ENCODE measurements around the gene RADIL.
A peak's percentile ranks its signal among the peaks of the same experiment; 100 is the strongest.
"Not testable (repeated sequence)": the region's sequence is repeated elsewhere in the genome, so short reads cannot be mapped to it uniquely, and the experiment has no call there.

RADIL gene

GRCh38 chr7:4815609-4816418 lies 67.7 kb downstream of the RADIL start:
- peaks cover 4% of the 10 kb centered on the region for H3K9me3 Mint-ChIP-seq
- no peak overlapping the region for H3K4me3 Mint-ChIP-seq
- peaks cover 5% of the 10 kb centered on the region for H3K36me3 Mint-ChIP-seq
- H3K4me1 Mint-ChIP-seq = no peaks in the 10 kb centered on the region
- DNase-seq (ENCODE audit: low spot score in 2 of 2) (no peak), ATAC-seq (no peak)
- no peak overlapping the region for H3K27ac Mint-ChIP-seq

GRCh38 chr7:4815121-4815520 lies 68.4 kb downstream of the RADIL start:
- ATAC-seq (no peak), DNase-seq (ENCODE audit: low spot score in 2 of 2) (no peak)
- Mint-ChIP-seq H3K27ac (no peak overlapping the region), H3K4me1 (no peaks in the 10 kb centered on the region), H3K9me3 (peaks cover 4% of the 10 kb centered on the region), H3K36me3 (peaks cover 5% of the 10 kb centered on the region), H3K4me3 (no peak overlapping the region)

GRCh38 chr7:4814433-4814832 lies 69.1 kb downstream of the RADIL start:
- Mint-ChIP-seq H3K9me3 (peaks cover 4% of the 10 kb centered on the region), H3K36me3 (peaks cover 5% of the 10 kb centered on the region), H3K4me3 (no peak overlapping the region), H3K4me1 (peaks cover 3% of the 10 kb centered on the region), H3K27ac (no peak overlapping the region)
- DNase-seq (ENCODE audit: low spot score in 2 of 2) (no peak), ATAC-seq (peak; percentile 44)

- Mint-ChIP-seq H3K4me1 (peaks cover 13% of the 10 kb centered on the region), H3K36me3 (peaks cover 5% of the 10 kb centered on the region), H3K27ac (no peak overlapping the region), H3K4me3 (peak overlapping the region; percentile 59), H3K9me3 (peaks cover 4% of the 10 kb centered on the region)
- ATAC-seq (no peak), DNase-seq (ENCODE audit: low spot score in 2 of 2) (no peak)
These were observed 73.8 kb downstream of the RADIL start for GRCh38 chr7:4809666-4810065.

DNA sequence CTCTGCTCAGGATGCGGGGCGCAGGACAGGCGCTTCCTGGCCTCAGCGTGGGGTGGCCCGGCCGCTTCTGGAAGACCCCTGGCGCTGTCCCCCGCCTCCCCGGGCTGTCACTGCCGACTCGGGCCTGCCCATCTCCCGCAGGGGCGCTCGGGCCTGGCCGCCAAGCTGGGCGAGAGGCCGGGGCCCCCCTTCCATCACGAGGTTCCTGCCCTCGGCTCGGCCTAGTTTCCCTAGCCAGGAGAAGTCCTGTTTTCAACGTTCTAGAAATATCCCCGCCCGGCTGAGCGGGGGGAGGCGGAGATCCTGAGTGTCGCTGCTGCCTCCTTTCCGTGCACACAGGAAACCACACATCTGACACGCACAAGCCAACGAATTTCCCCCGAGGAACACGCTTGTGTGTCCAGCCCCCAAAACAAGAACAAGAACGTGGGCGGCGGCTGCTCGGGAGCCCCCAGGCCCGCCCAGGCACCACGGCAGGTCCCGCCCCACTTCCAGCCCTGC lies 74.4 kb downstream of the RADIL start:
- Mint-ChIP-seq H3K4me3 (peak overlapping the region; percentile 59), H3K4me1 (peaks cover 13% of the 10 kb centered on the region), H3K27ac (no peak overlapping the region), H3K9me3 (peaks cover 4% of the 10 kb centered on the region), H3K36me3 (peaks cover 5% of the 10 kb centered on the region)
- ATAC-seq (peak; percentile 48), DNase-seq (ENCODE audit: low spot score in 2 of 2) (no peak)

GRCh38 chr7:4808565-4808964 lies 75.0 kb downstream of the RADIL start:
- H3K4me1 Mint-ChIP-seq = peaks cover 13% of the 10 kb centered on the region
- H3K36me3 Mint-ChIP-seq = peaks cover 5% of the 10 kb centered on the region
- peaks cover 4% of the 10 kb centered on the region for H3K9me3 Mint-ChIP-seq
- H3K27ac Mint-ChIP-seq = no peak overlapping the region
- H3K4me3 Mint-ChIP-seq = no peak overlapping the region
- DNase-seq (ENCODE audit: low spot score in 2 of 2) = no peak
- ATAC-seq = no peak

DNA sequence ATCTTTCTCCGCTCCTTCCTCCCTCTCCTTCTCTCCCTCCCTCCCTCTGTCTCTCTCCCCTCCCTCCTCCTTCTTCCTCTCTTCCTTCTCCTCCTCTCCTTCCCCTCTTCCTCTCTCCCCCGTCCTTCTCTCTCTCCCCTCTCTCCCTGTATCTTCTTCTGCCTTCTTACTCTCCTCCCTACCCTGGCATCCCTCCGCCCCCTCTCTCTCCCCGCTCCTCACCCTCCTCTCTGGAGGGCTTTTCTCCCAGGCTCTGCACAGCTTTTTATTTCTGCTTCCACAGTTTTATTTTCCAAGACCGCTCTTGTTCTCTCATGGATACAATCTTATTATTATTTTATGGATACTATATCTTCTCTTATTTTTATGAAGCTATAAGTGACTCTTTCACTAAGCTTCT lies 75.5 kb downstream of the RADIL start:
- Mint-ChIP-seq H3K4me1 (peaks cover 13% of the 10 kb centered on the region), H3K4me3 (no peak overlapping the region), H3K27ac (no peak overlapping the region), H3K36me3 (peaks cover 1% of the 10 kb centered on the region), H3K9me3 (peaks cover 3% of the 10 kb centered on the region)
- DNase-seq (ENCODE audit: low spot score in 2 of 2) (no peak), ATAC-seq (no peak)

DNA sequence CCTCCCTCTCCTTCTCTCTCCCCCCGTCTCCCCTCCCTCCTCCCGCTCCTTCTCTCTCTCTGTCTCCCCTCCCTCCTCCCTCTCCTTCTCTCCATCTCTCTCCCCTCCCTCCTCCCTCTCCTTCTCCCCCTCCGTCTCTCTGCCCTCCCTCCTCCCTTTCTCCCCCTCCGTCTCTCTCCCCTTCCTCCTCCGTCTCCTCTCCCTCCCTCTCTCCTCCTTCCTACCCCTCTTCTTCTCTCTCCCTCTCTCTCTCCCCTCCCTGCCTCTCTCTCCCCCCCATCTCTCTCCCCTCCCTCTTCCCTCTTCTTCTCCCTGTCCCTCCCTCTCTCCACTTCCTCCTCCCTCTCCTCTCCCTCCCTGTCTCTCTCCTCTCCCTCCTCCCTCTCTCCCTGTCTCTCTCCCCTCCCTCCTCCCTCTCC lies 75.9 kb downstream of the RADIL start:
- Mint-ChIP-seq H3K4me1 (peaks cover 13% of the 10 kb centered on the region), H3K36me3 (no peaks in the 10 kb centered on the region), H3K4me3 (no peak overlapping the region), H3K27ac (no peak overlapping the region), H3K9me3 (no peaks in the 10 kb centered on the region)
- no peak for ATAC-seq
- DNase-seq (ENCODE audit: low spot score in 2 of 2) = no peak

DNA sequence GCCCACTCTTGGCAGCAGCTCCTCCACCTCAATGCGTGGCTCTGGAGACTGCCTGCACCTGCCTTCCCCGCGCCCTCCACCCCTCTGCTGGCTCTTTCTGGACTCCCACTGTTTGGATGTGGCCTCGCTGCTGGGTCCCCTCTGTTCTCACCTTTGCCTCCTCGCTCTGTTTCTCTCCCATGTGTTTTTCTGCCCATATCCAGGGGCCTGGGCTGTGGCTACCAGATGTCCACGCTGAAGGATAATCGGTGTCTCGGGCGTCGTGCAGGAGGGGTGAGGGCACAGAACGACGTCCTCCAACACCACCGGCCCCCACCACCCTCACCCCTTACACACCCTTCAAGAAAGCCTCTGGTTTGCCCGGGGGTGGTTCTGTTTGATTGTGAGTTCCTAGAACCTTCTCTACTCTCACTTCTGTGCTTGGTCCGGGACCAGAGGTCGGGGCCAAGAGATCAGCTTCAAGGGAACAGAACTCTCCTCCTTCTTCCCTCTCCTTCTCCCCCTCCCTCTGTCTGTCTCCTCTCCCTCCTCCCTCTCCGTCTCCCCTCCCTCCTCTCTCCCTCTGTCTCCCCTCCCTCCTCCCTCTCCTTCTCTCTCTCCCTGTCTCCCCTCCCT lies 76.4 kb downstream of the RADIL start:
- H3K4me1 Mint-ChIP-seq = peaks cover 13% of the 10 kb centered on the region
- H3K36me3 Mint-ChIP-seq = no peaks in the 10 kb centered on the region
- ATAC-seq = peak; percentile 24
- H3K4me3 Mint-ChIP-seq = no peak overlapping the region
- peak overlapping the region; percentile 34 for H3K27ac Mint-ChIP-seq
- DNase-seq (ENCODE audit: low spot score in 2 of 2) = no peak
- H3K9me3 Mint-ChIP-seq = no peaks in the 10 kb centered on the region

DNA sequence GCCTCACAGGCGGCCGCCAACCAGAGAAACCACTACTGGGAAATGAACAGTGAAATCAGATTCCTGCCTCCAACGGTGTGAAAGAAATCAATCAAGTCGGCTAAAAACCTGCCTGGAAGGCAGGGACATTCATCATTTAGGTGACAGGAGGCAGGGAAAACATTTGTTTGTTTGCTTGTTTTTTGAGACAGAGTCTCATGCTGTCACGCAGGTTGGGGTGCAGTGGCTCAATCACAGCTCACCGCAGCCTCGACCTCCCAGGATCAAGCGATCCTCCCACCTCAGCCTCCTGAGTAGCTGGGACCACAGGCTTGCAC lies 77.6 kb downstream of the RADIL start:
- ATAC-seq (no peak), DNase-seq (ENCODE audit: low spot score in 2 of 2) (no peak)
- Mint-ChIP-seq H3K36me3 (no peaks in the 10 kb centered on the region), H3K4me3 (no peak overlapping the region), H3K27ac (no peak overlapping the region), H3K4me1 (peaks cover 13% of the 10 kb centered on the region), H3K9me3 (no peaks in the 10 kb centered on the region)

DNA sequence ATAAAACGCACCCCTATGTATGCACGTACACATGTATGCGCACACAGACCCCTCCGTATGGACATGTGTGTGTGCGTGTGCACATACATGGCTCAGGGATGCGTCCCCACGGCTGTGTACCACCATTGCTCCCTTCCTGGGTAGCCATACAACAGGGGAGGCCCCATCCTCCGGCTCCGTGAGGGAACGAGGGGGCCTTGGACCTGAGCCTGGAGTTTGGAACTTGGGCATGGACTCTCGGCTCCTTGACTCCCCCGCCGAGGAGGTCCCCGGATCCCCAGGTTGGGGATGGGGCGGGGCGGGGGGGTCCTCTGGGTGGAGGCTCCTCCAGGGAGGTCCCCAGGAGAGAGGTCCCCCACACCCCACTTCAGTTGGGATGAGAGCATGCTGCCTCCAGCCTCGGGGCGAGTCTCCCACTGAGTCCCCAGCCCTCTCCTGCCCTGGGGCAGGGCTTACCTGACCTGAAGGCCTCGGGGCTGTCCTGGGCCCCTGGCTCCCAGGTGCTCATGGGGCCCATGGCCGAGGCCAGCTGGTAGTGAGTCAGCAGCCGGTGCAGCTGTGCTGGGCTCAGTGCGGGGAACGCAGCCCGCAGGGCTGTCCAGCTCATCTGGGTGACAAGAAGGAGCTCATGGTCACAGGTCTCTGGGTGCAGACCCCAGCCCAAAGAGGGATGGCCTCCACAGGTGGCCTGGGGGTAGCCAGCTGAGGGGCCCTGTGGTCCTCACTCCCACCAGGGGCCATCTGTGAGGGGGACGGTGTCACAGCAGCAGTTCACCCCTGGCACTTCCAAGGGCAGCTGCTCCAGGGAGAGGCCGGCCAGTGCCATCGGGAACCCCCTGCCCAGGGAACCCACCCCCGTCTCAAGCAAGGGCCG lies 78.2 kb downstream of the RADIL start:
- H3K9me3 Mint-ChIP-seq = no peaks in the 10 kb centered on the region
- H3K36me3 Mint-ChIP-seq = no peaks in the 10 kb centered on the region
- ATAC-seq (no peak), DNase-seq (ENCODE audit: low spot score in 2 of 2) (no peak)
- no peak overlapping the region for H3K27ac Mint-ChIP-seq
- peaks cover 13% of the 10 kb centered on the region for H3K4me1 Mint-ChIP-seq
- no peak overlapping the region for H3K4me3 Mint-ChIP-seq

DNA sequence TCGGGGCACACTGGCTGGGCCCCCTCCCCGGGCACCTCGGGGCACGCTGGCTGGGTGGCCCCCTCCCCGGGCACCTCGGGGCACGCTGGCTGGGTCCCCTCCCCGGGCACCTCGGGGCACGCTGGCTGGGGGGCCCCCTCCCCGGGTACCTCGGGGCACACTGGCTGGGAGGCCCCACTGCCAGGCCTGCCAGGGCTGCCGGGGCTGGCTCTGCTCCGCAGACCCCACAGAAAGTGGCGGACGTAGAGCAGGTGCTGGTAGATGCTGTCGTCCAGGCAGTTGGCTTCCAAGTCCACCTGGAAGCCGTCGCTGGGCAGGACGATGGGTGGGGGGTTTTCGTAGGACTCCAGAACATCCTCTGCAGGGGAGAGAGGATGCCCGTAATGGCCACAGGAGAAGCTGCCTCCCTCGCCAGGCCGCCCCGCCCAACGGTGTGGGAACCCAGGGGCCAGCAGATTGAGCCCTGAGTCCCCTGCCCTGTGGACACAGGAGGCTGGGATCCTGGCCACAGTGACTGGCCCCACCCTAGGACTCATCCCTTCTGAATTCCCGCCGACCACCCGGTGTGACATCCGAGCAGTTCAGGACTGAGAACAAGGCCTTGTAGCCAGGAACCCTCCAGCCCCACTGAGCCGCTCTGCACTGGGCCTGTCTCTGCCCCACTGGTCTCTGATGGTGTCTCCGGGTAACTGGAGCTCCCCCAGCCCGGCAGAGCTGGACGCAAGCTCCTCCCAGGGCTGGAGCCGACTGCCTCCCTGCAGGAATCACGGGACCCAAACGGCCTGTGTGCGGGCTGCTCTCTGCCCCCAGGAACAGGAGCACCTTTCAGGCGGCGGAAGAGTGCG lies 79.9 kb downstream of the RADIL start:
- DNase-seq (ENCODE audit: low spot score in 2 of 2) (no peak), ATAC-seq (no peak)
- Mint-ChIP-seq H3K4me1 (peaks cover 6% of the 10 kb centered on the region), H3K4me3 (no peak overlapping the region), H3K36me3 (no peaks in the 10 kb centered on the region), H3K27ac (no peak overlapping the region), H3K9me3 (no peaks in the 10 kb centered on the region)

GRCh38 chr7:4802577-4802976 lies 80.9 kb downstream of the RADIL start:
- ATAC-seq; H3K4me1 Mint-ChIP-seq; DNase-seq (ENCODE audit: low spot score in 2 of 2); H3K4me3 Mint-ChIP-seq; H3K27ac Mint-ChIP-seq; H3K9me3 Mint-ChIP-seq; H3K36me3 Mint-ChIP-seq: not testable (repeated sequence)

DNA sequence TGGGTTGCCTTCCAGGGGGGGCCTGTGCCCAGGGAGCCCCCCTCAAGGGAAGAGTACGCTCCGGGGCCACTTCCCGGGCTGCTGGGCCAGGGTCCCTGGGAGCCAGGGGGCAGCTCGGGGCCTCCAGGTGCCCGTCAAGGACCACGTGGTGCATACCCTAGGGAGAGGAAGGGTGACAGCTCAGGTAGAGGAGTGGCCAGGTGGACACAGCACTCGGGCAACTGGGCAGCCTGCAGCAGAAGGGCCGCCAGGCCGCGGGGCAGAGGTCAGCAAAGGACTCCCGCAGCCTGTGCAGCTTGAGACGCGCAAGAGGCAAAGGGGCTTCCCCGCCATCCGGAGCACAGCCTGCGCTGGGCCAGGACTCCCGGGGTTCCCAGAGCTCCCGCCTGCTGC lies 81.7 kb downstream of the RADIL start:
- Mint-ChIP-seq H3K4me3 (no peak overlapping the region), H3K36me3 (no peaks in the 10 kb centered on the region), H3K9me3 (no peaks in the 10 kb centered on the region), H3K4me1 (peaks cover 1% of the 10 kb centered on the region), H3K27ac (no peak overlapping the region)
- no peak for ATAC-seq
- DNase-seq (ENCODE audit: low spot score in 2 of 2) = no peak
